Measurements from ENCODE around the gene SMURF2.
A peak's percentile ranks its signal among the peaks of the same experiment; 100 is the strongest.

DNA sequence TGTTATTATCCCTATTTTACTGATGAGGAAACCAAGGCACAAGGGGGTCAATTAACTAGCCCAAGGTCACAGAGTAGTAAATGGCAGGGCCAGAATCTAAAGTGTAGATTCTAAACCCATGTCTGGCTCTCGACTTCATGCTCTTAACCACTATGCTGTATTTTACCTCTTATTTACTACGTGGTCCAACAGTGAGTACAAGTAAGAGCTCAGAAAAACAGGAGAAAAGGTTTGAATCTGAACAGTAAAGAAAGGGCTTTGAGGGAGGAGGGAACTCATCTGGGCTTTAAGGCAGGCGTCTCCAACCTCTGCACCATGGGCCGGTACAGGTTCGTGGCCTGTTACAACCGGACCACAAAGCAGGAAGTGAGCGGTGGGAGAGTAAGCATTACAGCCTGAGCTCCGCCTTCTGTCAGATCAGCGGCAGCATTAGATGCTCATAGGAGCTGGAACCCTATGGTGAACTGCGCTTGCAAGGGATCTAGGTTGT lies 62.9 kb downstream of the SMURF2 start:
- peak; percentile 14; the same call in 1 of the 2 replicates for TF ChIP-seq POLR2AphosphoS5 (IDR thresholded peaks at IDR 0.05; ENCODE audit: low read depth, low read length)
- no peak for TF ChIP-seq TAF1 (IDR thresholded peaks at IDR 0.05; ENCODE audit: borderline replicate concordance, low read depth, low read length)
- TF ChIP-seq, protein P1, sequence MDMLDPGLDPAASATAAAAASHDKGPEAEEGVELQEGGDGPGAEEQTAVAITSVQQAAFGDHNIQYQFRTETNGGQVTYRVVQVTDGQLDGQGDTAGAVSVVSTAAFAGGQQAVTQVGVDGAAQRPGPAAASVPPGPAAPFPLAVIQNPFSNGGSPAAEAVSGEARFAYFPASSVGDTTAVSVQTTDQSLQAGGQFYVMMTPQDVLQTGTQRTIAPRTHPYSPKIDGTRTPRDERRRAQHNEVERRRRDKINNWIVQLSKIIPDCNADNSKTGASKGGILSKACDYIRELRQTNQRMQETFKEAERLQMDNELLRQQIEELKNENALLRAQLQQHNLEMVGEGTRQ (IDR thresholded peaks at IDR 0.05; ENCODE audit: borderline replicate concordance, low read depth, low read length), result no peak
- TF ChIP-seq, protein P2, sequence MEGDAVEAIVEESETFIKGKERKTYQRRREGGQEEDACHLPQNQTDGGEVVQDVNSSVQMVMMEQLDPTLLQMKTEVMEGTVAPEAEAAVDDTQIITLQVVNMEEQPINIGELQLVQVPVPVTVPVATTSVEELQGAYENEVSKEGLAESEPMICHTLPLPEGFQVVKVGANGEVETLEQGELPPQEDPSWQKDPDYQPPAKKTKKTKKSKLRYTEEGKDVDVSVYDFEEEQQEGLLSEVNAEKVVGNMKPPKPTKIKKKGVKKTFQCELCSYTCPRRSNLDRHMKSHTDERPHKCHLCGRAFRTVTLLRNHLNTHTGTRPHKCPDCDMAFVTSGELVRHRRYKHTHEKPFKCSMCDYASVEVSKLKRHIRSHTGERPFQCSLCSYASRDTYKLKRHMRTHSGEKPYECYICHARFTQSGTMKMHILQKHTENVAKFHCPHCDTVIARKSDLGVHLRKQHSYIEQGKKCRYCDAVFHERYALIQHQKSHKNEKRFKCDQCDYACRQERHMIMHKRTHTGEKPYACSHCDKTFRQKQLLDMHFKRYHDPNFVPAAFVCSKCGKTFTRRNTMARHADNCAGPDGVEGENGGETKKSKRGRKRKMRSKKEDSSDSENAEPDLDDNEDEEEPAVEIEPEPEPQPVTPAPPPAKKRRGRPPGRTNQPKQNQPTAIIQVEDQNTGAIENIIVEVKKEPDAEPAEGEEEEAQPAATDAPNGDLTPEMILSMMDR (IDR thresholded peaks at IDR 0.05), result no peak
- no peak for TF ChIP-seq EZH2phosphoT487 (IDR thresholded peaks at IDR 0.05; ENCODE audit: borderline replicate concordance, low read depth)
- no peak for TF ChIP-seq RAD21 (IDR thresholded peaks at IDR 0.05; ENCODE audit: low read length)
- no peak for TF ChIP-seq CHD2 (IDR thresholded peaks at IDR 0.05; ENCODE audit: low read length, partially characterized antibody)
- TF ChIP-seq, protein P3, sequence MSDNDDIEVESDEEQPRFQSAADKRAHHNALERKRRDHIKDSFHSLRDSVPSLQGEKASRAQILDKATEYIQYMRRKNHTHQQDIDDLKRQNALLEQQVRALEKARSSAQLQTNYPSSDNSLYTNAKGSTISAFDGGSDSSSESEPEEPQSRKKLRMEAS (IDR thresholded peaks at IDR 0.05; ENCODE audit: low read depth), result no peak
